Smooth muscle cell (in vitro differentiated cells): ENCODE data around the gene NPC2. TPM values are rescaled to one million over a fixed set of nuclear protein-coding genes. Genes with fewer than 3 reads are reported as not detected.

Source experiments
- DNase-seq: peaks from one replicate; lab custom pipeline; 2025; ENCODE audit not compliant: unreplicated experiment; lab: John Stamatoyannopoulos, UW
- H2AFZ ChIP-seq: fragments of 200-600 bp; sonication (generic); 2 replicates; pipeline ENCODE4 v1.6.0; 2016; ENCODE audit warnings: antibody characterized with exemption, low read depth, mild to moderate bottlenecking
- H3F3A ChIP-seq: fragments of 200-600 bp; sonication (generic); 2 replicates; pipeline ENCODE4 v1.6.0; 2017; ENCODE audit warnings: antibody characterized with exemption, low read depth
- H3K27ac ChIP-seq: fragments of 200-600 bp; sonication (generic); 2 replicates; pipeline ENCODE4 v1.5.1; 2016; ENCODE audit warnings: low read depth, mild to moderate bottlenecking
- H3K27me3 ChIP-seq: fragments of 200-600 bp; sonication (generic); 2 replicates; pipeline ENCODE4 v1.6.1; 2016; ENCODE audit warnings: low read depth, mild to moderate bottlenecking
- H3K36me3 ChIP-seq: fragments of 200-600 bp; sonication (generic); 2 replicates; pipeline ENCODE4 v1.5.1; 2016; ENCODE audit warnings: low read depth
- H3K4me1 ChIP-seq: fragments of 200-600 bp; sonication (generic); 2 replicates; pipeline ENCODE4 v1.5.1; 2016; ENCODE audit warnings: low read depth
- H3K4me2 ChIP-seq: fragments of 200-600 bp; sonication (generic); 2 replicates; pipeline ENCODE4 v1.6.0; 2016; ENCODE audit warnings: mild to moderate bottlenecking
- H3K4me3 ChIP-seq: fragments of 200-600 bp; sonication (generic); 2 replicates; pipeline ENCODE4 v1.5.1; 2016; ENCODE audit warnings: mild to moderate bottlenecking
- H3K79me2 ChIP-seq: fragments of 200-600 bp; sonication (generic); 2 replicates; pipeline ENCODE4 v1.6.0; 2016; ENCODE audit warnings: low read depth, mild to moderate bottlenecking
- H3K9ac ChIP-seq: fragments of 200-600 bp; sonication (generic); 2 replicates; pipeline ENCODE4 v1.6.0; 2016; ENCODE audit warnings: low read depth
- H3K9me3 ChIP-seq: fragments of 200-600 bp; sonication (generic); replicated peaks from 2 replicates; pipeline ENCODE4 v1.5.1; 2016; ENCODE audit warnings: low read depth
- H4K20me1 ChIP-seq: fragments of 200-600 bp; sonication (generic); 2 replicates; pipeline ENCODE4 v1.6.0; 2016; ENCODE audit warnings: low read depth
- WGBS: methylation state at CpG from one replicate; pipeline ENCODE4 v1.1.7; 2016; ENCODE audit warnings: low lambda C conversion rate; 5-methylcytosine and 5-hydroxymethylcytosine counted together
- polyA plus RNA-seq: library from polyadenylated mRNA; unstranded; fragments of >200 nt; fragmentation: Nextera tagmentation; extraction: Ambion mirVana; gene quantifications from 2 replicates; pipeline ENCODE4 v1.2.1, GENCODE V29; 2016
- total RNA-seq: library from RNA; depleted of rRNA; stranded (reverse); fragments of >200 nt; gene quantifications from 2 replicates; pipeline ENCODE4 v1.2.3, GENCODE V29; 2014
- TF ChIP-seq, protein P1 (sequence below): fragments of 200-600 bp; sonication (generic); IDR thresholded peaks from 2 replicates; pipeline ENCODE4 v1.5.1; 2017; ENCODE audit warnings: borderline replicate concordance, mild to moderate bottlenecking, antibody characterized with exemption; ENCODE audit not compliant: insufficient read depth, poor library complexity, severe bottlenecking

The NPC2 gene
- total and polyA plus RNA-seq, 2 experiments from 2014 or later, result 137 to 496 TPM

DNA sequence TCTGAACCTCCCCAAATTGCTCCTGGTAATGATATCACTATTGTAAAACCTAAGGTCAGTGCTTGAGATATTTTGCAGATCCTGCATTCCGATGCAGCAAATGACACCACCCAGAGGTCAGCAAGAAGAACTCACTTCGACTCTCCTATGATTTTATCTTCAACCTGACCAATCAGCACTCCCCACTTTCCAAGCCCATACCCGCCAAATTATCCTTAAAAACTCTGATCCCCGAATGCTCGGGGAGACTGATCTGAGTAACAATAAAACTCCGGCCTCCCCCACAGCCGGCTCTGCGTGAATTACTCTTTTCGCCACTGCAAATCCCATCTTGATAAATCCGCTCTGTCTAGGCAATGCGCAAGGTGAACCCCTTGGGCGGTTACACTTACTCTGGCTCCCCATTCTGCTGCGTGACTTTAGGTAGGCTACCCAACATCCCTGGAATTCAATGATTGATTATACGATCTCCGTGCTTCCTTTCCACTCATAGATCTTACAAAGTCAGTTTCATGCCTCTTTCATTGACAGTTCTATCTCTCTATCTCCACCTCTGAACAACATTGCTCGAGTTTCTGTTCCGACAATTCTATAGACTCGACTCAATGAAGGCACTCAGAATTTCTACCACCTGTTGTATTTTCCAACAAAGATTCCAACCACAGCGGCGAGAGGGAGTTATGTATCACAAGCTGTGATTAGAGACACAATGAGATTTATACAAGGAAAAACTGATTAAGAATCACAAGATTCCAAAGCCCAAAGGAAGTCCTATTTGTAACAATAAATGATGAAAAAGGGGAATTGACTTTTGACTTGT, 939 bp downstream of the NPC2 start:
- 2% methylated on average over 20 of the region's 20 CpGs for WGBS
- DNase-seq, result no peak
- Histone ChIP-seq H3K36me3 (no peaks in the 10 kb centered on the region), H3K4me1 (peaks cover 13% of the 10 kb centered on the region), H3K4me3 (peak overlapping the region; percentile 76), H3K27ac (no peak overlapping the region), H2AFZ (peak overlapping the region; percentile 90), H3K9ac (peak overlapping the region; percentile 83), H3F3A (peaks cover 13% of the 10 kb centered on the region), H4K20me1 (peaks cover 23% of the 10 kb centered on the region), H3K4me2 (peak overlapping the region; percentile 91), H3K9me3 (no peaks in the 10 kb centered on the region), H3K79me2 (peaks cover 4% of the 10 kb centered on the region), H3K27me3 (peaks cover 5% of the 10 kb centered on the region)
- TF ChIP-seq, protein P1, sequence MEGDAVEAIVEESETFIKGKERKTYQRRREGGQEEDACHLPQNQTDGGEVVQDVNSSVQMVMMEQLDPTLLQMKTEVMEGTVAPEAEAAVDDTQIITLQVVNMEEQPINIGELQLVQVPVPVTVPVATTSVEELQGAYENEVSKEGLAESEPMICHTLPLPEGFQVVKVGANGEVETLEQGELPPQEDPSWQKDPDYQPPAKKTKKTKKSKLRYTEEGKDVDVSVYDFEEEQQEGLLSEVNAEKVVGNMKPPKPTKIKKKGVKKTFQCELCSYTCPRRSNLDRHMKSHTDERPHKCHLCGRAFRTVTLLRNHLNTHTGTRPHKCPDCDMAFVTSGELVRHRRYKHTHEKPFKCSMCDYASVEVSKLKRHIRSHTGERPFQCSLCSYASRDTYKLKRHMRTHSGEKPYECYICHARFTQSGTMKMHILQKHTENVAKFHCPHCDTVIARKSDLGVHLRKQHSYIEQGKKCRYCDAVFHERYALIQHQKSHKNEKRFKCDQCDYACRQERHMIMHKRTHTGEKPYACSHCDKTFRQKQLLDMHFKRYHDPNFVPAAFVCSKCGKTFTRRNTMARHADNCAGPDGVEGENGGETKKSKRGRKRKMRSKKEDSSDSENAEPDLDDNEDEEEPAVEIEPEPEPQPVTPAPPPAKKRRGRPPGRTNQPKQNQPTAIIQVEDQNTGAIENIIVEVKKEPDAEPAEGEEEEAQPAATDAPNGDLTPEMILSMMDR, result peak; percentile 5

DNA sequence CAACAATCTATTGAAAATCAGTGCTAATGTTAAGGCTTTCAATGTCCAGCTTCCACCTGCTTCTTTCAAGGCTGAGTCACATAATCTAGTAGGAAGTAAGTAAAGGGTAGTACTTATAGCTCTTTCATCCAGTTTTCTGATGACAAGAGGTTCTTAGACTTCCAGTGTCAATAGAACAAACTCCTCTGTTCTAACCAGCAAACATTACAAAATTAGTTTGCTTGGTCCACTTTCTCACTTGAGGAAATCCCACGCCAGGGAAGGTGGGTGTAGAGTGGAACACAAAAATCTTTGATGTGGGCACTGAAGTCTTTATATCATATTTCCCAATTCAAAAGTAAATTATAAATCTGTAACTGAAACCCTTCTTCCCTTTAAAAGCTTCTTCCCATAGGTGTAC, 2.6 kb downstream of the NPC2 start:
- Histone ChIP-seq H3K36me3 (no peaks in the 10 kb centered on the region), H4K20me1 (peaks cover 23% of the 10 kb centered on the region), H2AFZ (no peak overlapping the region), H3K27ac (no peak overlapping the region), H3K9ac (no peak overlapping the region), H3K4me3 (no peak overlapping the region), H3K27me3 (peaks cover 5% of the 10 kb centered on the region), H3K9me3 (no peaks in the 10 kb centered on the region), H3K4me2 (no peak overlapping the region), H3K79me2 (peaks cover 4% of the 10 kb centered on the region), H3F3A (peaks cover under 1% of the 10 kb centered on the region), H3K4me1 (peaks cover 13% of the 10 kb centered on the region)
- TF ChIP-seq, protein P1, result no peak
- WGBS, result 94% methylated on average over 1 of the region's 1 CpG
- no peak for DNase-seq

DNA sequence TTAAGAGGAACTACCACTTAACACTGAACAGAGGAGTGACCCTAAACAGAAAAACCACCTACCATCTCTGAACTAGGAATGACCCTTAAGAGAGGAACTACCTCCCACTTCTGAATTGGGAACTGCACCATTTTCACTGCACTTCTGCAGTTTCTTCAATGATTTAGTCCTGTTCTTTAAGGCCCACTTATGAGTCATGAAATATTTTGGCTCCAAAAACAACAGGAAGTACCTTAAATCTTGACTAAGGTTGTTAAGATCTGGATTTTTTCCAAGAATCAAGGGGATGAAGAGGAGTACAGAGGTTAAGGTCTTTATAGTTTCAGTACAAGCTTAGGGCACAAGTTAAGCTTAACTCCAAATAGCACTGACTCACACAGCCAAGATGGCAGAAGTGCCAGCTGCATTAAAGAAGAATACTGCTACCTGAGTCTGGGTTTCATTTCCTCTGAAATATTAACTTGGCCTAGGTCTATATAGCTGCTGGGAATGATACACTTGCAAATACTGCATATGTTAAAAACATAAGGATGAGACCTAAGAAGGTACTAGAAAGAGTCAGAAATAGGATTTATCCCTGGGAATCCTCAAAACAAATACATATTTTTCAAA, 4.2 kb downstream of the NPC2 start:
- Histone ChIP-seq H3K9me3 (no peaks in the 10 kb centered on the region), H3K36me3 (no peaks in the 10 kb centered on the region), H3K4me2 (no peak overlapping the region), H3F3A (no peaks in the 10 kb centered on the region), H3K4me3 (no peak overlapping the region), H3K9ac (no peak overlapping the region), H3K4me1 (peaks cover 7% of the 10 kb centered on the region), H2AFZ (no peak overlapping the region), H3K27me3 (peaks cover 5% of the 10 kb centered on the region), H3K27ac (no peak overlapping the region), H3K79me2 (no peaks in the 10 kb centered on the region), H4K20me1 (peaks cover 23% of the 10 kb centered on the region)
- TF ChIP-seq, protein P1, result no peak
- no peak for DNase-seq
